GM23338 (cell line): ENCODE data around the gene JCHAIN. TPM values are rescaled to one million over a fixed set of nuclear protein-coding genes. Genes with fewer than 3 reads are reported as not detected.
"Not testable (repeated sequence)": the region's sequence is repeated elsewhere in the genome, so short reads cannot be mapped to it uniquely, and the experiment has no call there.

Experiments
- ATAC-seq: fragments of 200-7000 bp; cut with Tn5 transposase; 3 replicates; pipeline ENCODE4 v1.9.1; 2020
- DNase-seq: peaks from one replicate; pipeline ENCODE4 v3.0.0-alpha.2; 2015; ENCODE audit warnings: low spot score
- H2AFZ ChIP-seq: fragments of 200-600 bp; sonication (generic); 2 replicates; pipeline ENCODE4 v1.8.0; 2016; ENCODE audit warnings: antibody characterized with exemption, mild to moderate bottlenecking, moderate library complexity
- H3F3A ChIP-seq: fragments of 200-600 bp; sonication (generic); replicated peaks from 2 replicates; pipeline ENCODE4 v1.8.0; 2017; ENCODE audit warnings: antibody characterized with exemption, mixed run types, low read depth
- H3K27ac ChIP-seq: fragments of 200-600 bp; sonication (generic); 2 replicates; pipeline ENCODE4 v1.6.1; 2016; ENCODE audit warnings: low read depth
- H3K27me3 ChIP-seq: fragments of 200-600 bp; sonication (generic); 2 replicates; pipeline ENCODE4 v1.8.0; 2016; ENCODE audit warnings: mild to moderate bottlenecking, mixed run types, moderate library complexity; ENCODE audit not compliant: insufficient read depth
- H3K36me3 ChIP-seq: fragments of 200-600 bp; sonication (generic); 2 replicates; pipeline ENCODE4 v1.8.0; 2016; ENCODE audit warnings: mild to moderate bottlenecking; ENCODE audit not compliant: insufficient read depth
- H3K4me1 ChIP-seq: fragments of 200-600 bp; sonication (generic); 2 replicates; pipeline ENCODE4 v1.8.0; 2016; ENCODE audit warnings: mild to moderate bottlenecking, moderate library complexity; ENCODE audit not compliant: insufficient read depth
- H3K4me2 ChIP-seq: fragments of 200-600 bp; sonication (generic); 2 replicates; pipeline ENCODE4 v1.7.1; 2017; ENCODE audit warnings: mixed run types
- H3K4me3 ChIP-seq: fragments of 200-600 bp; sonication (generic); 2 replicates; pipeline ENCODE4 v1.6.1; 2016; ENCODE audit warnings: mixed run types
- H3K79me2 ChIP-seq: fragments of 200-600 bp; sonication (generic); replicated peaks from 2 replicates; pipeline ENCODE4 v1.8.0; 2017; ENCODE audit warnings: mild to moderate bottlenecking; ENCODE audit not compliant: insufficient read depth
- H3K9me2 ChIP-seq: fragments of 200-600 bp; sonication (generic); 2 replicates; pipeline ENCODE4 v1.8.0; 2017; ENCODE audit not compliant: insufficient read depth
- H4K20me1 ChIP-seq: fragments of 200-600 bp; sonication (generic); replicated peaks from 2 replicates; pipeline ENCODE4 v1.8.0; 2017; ENCODE audit warnings: mild to moderate bottlenecking; ENCODE audit not compliant: insufficient read depth
- H3K27ac Mint-ChIP-seq: 2 replicates; pipeline ENCODE4 v1.8.0; 2020; ENCODE audit warnings: inconsistent platforms, mild to moderate bottlenecking, moderate library complexity, mixed read lengths
- H3K27me3 Mint-ChIP-seq: 3 replicates; pipeline ENCODE4 v1.8.0; 2022; ENCODE audit warnings: low read depth, mild to moderate bottlenecking, moderate library complexity, mixed read lengths, inconsistent platforms; ENCODE audit not compliant: insufficient read depth, poor library complexity
- H3K36me3 Mint-ChIP-seq: 3 replicates; pipeline ENCODE4 v1.8.0; 2021; ENCODE audit warnings: low read depth, mild to moderate bottlenecking, inconsistent platforms, moderate library complexity, mixed read lengths
- H3K4me1 Mint-ChIP-seq: 3 replicates; pipeline ENCODE4 v1.8.0; 2020; ENCODE audit warnings: mild to moderate bottlenecking, inconsistent platforms, mixed read lengths
- H3K4me3 Mint-ChIP-seq: 3 replicates; pipeline ENCODE4 v1.8.0; 2021; ENCODE audit warnings: moderate library complexity, mild to moderate bottlenecking, inconsistent platforms, mixed read lengths
- H3K9me3 Mint-ChIP-seq: 3 replicates; pipeline ENCODE4 v1.8.0; 2020; ENCODE audit warnings: moderate library complexity, mild to moderate bottlenecking, inconsistent platforms, mixed read lengths
- CREB1 ChIP-seq: fragments of 250-450 bp; sonication (Bioruptor Pico); IDR thresholded peaks from 2 replicates; pipeline ENCODE4 v1.5.0; 2020; ENCODE audit warnings: low read depth, mild to moderate bottlenecking, moderate library complexity
- CTCF ChIP-seq, 2 experiments: fragments of 200-600 bp in 1 of 2; sonication (generic) in 1 of 2; conservative IDR thresholded peaks; 2 replicates each; pipeline versions ENCODE4 v1.5.1 to v1.6.1; 2016 to 2017; ENCODE audit warnings: antibody characterized with exemption in 2 of 2, low read depth in 2 of 2, mild to moderate bottlenecking in 2 of 2, moderate library complexity in 1 of 2
- ETS1 ChIP-seq: IDR thresholded peaks from 2 replicates; pipeline ENCODE4 v1.6.1; 2016; ENCODE audit warnings: antibody characterized with exemption
- EZH2 ChIP-seq: fragments of 200-600 bp; sonication (generic); IDR thresholded peaks from one replicate; pipeline ENCODE4 v1.8.0; 2017; ENCODE audit warnings: antibody characterized with exemption, mild to moderate bottlenecking, low read depth; ENCODE audit not compliant: unreplicated experiment
- NANOG ChIP-seq: IDR thresholded peaks from 2 replicates; pipeline ENCODE4 v1.6.1; 2016; ENCODE audit warnings: antibody characterized with exemption, borderline replicate concordance
- POLR2AphosphoS5 ChIP-seq: IDR thresholded peaks from 2 replicates; pipeline ENCODE4 v1.6.1; 2016; ENCODE audit warnings: antibody characterized with exemption, low read depth
- REST ChIP-seq: IDR thresholded peaks from one replicate; pipeline ENCODE4 v1.6.1; 2018; ENCODE audit warnings: antibody characterized with exemption; ENCODE audit not compliant: unreplicated experiment
- ZNF114 ChIP-seq: fragments of 250-450 bp; sonication (Bioruptor Pico); IDR thresholded peaks from 2 replicates; pipeline ENCODE4 v1.5.0; 2020; ENCODE audit warnings: mild to moderate bottlenecking, moderate library complexity
- polyA plus RNA-seq: library from polyadenylated mRNA; unstranded; fragments of >200 nt; fragmentation: Nextera tagmentation; extraction: Ambion mirVana; gene quantifications from 2 replicates; pipeline ENCODE4 v1.2.1, GENCODE V29; 2016
- total RNA-seq: library from RNA; depleted of rRNA; stranded (reverse); fragments of >200 nt; shearing (Covaris generic); gene quantifications from 2 replicates; pipeline ENCODE4 v1.2.3, GENCODE V29; 2014
- TF ChIP-seq, protein P1 (sequence below): fragments of 250-450 bp; sonication (Bioruptor Pico); IDR thresholded peaks from 2 replicates; pipeline ENCODE4 v1.5.0; 2020; ENCODE audit warnings: mild to moderate bottlenecking, moderate library complexity

Gene JCHAIN
- total and polyA plus RNA-seq, 2 experiments from 2014 or later = 0.23 TPM; not detected in 1

- TF ChIP-seq, protein P1, sequence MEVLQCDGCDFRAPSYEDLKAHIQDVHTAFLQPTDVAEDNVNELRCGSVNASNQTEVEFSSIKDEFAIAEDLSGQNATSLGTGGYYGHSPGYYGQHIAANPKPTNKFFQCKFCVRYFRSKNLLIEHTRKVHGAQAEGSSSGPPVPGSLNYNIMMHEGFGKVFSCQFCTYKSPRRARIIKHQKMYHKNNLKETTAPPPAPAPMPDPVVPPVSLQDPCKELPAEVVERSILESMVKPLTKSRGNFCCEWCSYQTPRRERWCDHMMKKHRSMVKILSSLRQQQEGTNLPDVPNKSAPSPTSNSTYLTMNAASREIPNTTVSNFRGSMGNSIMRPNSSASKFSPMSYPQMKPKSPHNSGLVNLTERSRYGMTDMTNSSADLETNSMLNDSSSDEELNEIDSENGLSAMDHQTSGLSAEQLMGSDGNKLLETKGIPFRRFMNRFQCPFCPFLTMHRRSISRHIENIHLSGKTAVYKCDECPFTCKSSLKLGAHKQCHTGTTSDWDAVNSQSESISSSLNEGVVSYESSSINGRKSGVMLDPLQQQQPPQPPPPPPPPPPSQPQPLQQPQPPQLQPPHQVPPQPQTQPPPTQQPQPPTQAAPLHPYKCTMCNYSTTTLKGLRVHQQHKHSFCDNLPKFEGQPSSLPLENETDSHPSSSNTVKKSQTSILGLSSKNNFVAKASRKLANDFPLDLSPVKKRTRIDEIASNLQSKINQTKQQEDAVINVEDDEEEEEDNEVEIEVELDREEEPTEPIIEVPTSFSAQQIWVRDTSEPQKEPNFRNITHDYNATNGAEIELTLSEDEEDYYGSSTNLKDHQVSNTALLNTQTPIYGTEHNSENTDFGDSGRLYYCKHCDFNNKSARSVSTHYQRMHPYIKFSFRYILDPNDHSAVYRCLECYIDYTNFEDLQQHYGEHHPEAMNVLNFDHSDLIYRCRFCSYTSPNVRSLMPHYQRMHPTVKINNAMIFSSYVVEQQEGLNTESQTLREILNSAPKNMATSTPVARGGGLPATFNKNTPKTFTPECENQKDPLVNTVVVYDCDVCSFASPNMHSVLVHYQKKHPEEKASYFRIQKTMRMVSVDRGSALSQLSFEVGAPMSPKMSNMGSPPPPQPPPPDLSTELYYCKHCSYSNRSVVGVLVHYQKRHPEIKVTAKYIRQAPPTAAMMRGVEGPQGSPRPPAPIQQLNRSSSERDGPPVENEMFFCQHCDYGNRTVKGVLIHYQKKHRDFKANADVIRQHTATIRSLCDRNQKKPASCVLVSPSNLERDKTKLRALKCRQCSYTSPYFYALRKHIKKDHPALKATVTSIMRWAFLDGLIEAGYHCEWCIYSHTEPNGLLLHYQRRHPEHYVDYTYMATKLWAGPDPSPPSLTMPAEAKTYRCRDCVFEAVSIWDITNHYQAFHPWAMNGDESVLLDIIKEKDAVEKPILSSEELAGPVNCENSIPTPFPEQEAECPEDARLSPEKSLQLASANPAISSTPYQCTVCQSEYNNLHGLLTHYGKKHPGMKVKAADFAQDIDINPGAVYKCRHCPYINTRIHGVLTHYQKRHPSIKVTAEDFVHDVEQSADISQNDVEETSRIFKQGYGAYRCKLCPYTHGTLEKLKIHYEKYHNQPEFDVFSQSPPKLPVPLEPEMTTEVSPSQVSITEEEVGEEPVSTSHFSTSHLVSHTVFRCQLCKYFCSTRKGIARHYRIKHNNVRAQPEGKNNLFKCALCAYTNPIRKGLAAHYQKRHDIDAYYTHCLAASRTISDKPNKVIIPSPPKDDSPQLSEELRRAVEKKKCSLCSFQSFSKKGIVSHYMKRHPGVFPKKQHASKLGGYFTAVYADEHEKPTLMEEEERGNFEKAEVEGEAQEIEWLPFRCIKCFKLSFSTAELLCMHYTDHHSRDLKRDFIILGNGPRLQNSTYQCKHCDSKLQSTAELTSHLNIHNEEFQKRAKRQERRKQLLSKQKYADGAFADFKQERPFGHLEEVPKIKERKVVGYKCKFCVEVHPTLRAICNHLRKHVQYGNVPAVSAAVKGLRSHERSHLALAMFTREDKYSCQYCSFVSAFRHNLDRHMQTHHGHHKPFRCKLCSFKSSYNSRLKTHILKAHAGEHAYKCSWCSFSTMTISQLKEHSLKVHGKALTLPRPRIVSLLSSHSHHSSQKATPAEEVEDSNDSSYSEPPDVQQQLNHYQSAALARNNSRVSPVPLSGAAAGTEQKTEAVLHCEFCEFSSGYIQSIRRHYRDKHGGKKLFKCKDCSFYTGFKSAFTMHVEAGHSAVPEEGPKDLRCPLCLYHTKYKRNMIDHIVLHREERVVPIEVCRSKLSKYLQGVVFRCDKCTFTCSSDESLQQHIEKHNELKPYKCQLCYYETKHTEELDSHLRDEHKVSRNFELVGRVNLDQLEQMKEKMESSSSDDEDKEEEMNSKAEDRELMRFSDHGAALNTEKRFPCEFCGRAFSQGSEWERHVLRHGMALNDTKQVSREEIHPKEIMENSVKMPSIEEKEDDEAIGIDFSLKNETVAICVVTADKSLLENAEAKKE = no peak
- TF ChIP-seq REST (no peak), EZH2 (no peak), CTCF (conservative IDR thresholded peaks at IDR 0.05; ENCODE audit: low read depth in 2 of 2) (no peak), CREB1 (CRISPR knock-in tag) (no peak), POLR2AphosphoS5 (no peak), ZNF114 (CRISPR knock-in tag) (no peak), NANOG (no peak), ETS1 (no peak)
Measured at GRCh38 chr4:70700712-70701111, 34.4 kb upstream of the JCHAIN start (continued).

DNA sequence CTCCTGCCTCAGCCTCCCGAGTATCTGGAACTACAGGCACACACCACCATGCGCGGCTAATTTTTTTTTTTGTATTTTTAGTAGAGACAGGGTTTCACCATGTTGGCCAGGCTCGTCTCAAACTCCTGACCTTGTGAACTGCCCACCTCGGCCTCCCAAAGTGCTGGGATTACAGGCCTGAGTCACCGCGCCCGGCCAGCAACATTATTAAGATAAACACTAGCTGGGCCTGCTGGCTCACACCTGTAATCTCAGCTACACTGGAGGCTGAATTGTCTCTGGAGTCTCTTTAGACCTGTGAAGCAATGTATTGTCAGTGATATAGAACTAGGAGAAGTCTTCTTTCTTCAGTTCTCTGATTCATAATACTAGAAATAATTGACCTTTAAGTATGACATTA, 32.1 kb upstream of the JCHAIN start:
- not testable (repeated sequence) for H3K4me2 ChIP-seq, H3K27ac ChIP-seq, H3K9me3 Mint-ChIP-seq, H3K27ac Mint-ChIP-seq, H3K4me3 Mint-ChIP-seq, H3K36me3 Mint-ChIP-seq, H3F3A ChIP-seq, H2AFZ ChIP-seq, H3K9me2 ChIP-seq, H3K4me1 Mint-ChIP-seq, H3K36me3 ChIP-seq, H3K79me2 ChIP-seq, H3K27me3 ChIP-seq, H3K4me3 ChIP-seq, H3K4me1 ChIP-seq, H3K27me3 Mint-ChIP-seq, ATAC-seq, H4K20me1 ChIP-seq, DNase-seq

GRCh38 chr4:70694633-70695032, 28.3 kb upstream of the JCHAIN start:
- not testable (repeated sequence) for H3K9me2 ChIP-seq, H3K36me3 ChIP-seq, ATAC-seq, H3K4me1 Mint-ChIP-seq, H3K27ac ChIP-seq, DNase-seq, H3K4me3 Mint-ChIP-seq, H3K27ac Mint-ChIP-seq, H3K4me3 ChIP-seq, H3K4me1 ChIP-seq, H3F3A ChIP-seq, H3K27me3 ChIP-seq, H3K9me3 Mint-ChIP-seq, H3K27me3 Mint-ChIP-seq, H2AFZ ChIP-seq, H3K4me2 ChIP-seq
- Histone ChIP-seq H4K20me1 (peaks cover 25% of the 10 kb centered on the region), H3K79me2 (peaks cover 28% of the 10 kb centered on the region)
- peaks cover 19% of the 10 kb centered on the region for H3K36me3 Mint-ChIP-seq
